HG02610 (cell line): ENCODE measurements around the gene TMEM184C.
A peak's percentile ranks its signal among the peaks of the same experiment; 100 is the strongest.

ENCODE experiments used
- ATAC-seq: cut with Tn5 transposase; IDR thresholded peaks from one replicate; pipeline ENCODE4 v1.9.1; 2021; ENCODE audit warnings: mild to moderate bottlenecking, moderate library complexity; ENCODE audit not compliant: unreplicated experiment

TMEM184C gene

DNA sequence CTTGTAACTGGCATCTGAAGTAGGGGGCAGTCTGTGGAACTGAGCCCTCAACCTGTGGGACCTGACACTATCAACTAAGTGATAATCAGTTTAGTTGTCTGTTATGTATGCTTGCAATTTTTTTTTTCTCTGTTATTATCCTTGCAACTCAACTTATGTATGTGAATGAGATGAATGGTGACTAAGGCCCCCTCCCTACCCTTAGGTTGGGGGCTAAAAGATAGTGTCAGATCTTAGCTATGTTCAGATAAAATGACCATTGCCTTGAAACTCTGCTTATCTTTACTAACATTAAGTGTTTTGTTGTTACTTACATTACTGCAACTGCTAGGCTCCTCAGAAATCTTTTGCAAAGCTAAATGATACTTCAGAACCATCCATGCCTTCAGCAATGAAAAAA, 31.5 kb downstream of the TMEM184C start:
- no peak for ATAC-seq

DNA sequence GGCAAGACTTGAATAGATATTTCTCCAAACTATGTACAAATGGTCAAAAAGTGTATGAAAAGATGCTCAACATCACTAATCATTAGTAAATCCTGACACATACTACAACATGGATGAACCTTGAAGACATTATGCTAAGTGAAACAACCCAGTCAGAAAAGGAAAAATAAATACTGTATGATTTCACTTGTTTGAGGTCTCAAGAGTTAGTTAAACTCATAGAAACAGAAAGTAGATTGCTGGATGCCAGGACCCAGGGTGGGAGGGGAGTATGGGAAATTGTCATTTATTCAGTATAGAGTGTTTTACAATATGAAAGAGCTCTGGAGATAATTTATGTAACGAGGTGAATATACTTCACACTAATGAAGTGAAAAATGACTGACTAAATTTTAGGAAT, 34.4 kb downstream of the TMEM184C start:
- ATAC-seq: peak; percentile 77

DNA sequence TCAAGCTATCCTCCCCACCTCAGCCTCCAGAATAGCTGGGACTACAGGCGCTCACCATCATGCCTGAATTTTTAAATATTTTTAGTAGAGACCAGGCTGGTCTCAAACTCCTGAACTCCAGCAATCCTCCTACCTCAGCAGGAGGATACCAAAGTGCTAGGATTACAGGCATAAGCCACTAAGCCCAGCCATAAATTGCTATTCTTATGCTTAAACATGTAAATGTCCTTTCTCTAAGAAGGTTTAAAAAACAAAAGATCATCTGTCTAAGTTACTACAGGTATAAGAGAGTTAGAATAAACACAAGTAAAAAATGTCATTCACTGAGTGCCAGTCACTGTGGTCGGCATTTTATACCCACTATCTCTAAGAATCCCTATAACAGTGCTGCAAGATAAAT, 38.4 kb downstream of the TMEM184C start:
- ATAC-seq: no peak

DNA sequence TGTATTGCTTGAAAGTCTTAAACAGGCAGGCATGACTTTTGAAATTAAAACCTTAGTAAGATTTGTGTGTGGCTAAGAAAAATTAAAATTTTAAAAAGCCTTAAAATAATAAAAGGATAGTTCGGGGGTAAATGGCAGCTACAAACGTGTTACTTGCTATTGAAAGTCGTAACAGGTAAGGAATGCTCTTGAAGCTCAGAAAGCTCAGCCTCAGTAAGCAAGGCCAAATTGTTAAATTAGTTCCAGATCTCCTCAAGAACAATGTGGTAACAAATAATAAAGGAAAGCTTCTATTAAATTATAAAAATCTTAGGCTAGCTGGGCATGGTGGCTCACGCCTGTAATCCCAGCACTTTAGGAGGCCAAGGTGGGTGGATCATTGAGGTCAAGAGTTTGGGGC, 41.3 kb downstream of the TMEM184C start:
- no peak for ATAC-seq

DNA sequence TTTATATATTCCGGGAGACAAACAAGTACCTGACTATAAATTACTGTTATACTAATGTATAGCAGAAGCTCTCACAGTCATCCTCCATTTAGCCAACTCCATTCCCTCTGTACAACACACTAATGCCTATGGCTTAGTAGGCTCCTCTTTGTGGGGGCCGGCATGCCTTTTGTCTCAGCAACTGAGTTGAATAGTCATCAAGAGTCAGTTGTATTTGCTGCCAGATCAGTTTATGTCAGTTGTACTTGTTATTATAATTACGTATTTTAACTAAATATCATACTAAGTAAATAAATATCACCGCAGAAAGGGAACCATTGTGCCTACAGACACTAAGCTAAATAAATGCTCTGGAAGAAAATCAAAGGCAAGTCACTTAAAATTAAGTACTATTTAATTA, 56.9 kb downstream of the TMEM184C start:
- ATAC-seq: no peak

DNA sequence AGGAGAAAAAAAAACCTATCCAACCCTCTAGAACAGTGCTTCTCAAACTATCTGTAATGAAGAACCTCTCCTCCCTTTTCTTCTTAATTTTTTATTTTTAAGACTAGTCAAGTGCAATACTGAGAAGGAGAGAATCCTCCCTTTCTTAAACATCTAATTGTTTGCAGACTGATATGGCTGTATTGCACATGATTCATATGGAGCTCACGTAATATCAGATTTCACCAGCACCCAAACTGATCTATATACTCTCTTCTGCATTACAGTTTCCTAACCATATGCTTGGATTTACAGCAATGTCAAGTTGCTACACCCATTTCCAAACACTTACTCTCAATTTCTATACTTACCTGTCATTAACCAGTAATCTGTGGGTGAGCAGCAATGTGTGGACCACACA, 57.3 kb downstream of the TMEM184C start:
- no peak for ATAC-seq

- no peak for ATAC-seq
Observed at GRCh38 chr4:147678106-147678505, 60.9 kb downstream of the TMEM184C start.

DNA sequence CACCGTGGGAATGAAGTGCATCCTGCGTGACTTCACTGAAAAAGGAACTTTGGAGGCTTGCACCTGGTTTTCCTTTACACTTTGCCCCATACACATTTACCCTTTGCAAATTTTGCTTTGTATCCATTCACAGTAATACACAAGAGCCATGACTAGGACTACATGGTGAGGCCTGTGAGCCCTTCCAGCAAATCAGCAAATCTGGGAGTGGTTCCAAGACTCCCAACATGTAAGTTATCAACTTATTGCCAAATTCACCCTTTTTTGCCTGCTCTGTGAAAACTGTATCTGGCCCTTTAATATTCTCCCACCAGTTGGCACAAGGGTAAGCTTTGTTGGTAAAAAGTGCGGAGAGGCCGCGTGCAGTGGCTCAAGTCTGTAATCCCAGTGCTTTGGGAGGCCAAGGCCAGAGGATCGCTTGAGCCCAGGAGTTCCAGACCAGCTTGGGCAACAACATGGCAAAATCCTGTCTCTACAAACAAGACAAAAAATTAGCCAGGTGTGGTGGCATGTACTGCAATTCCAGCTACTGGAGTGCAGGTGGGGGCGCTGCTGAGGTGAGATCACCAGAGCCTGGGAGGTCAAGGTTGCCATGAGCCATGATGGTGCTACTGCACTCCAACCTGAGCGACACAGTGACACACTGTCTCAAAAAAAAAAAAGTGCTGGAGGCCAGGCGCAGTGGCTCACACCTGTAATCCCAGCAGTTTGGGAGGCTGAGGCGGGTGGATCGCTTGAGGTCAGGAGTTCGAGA, 61.8 kb downstream of the TMEM184C start:
- no peak for ATAC-seq

GRCh38 chr4:147682755-147683154, 65.6 kb downstream of the TMEM184C start:
- ATAC-seq: no peak

- no peak for ATAC-seq
Observed at GRCh38 chr4:147683188-147683591, 66.0 kb downstream of the TMEM184C start.

- peak; percentile 100 for ATAC-seq
Observed at GRCh38 chr4:147683717-147684700, 66.8 kb downstream of the TMEM184C start, which contains the start of gene PRMT9. Gene PRMT9, minus strand, starts transcription at chr4:147684163. Its CDS starts 176 bp downstream, at chr4:147683987.

DNA sequence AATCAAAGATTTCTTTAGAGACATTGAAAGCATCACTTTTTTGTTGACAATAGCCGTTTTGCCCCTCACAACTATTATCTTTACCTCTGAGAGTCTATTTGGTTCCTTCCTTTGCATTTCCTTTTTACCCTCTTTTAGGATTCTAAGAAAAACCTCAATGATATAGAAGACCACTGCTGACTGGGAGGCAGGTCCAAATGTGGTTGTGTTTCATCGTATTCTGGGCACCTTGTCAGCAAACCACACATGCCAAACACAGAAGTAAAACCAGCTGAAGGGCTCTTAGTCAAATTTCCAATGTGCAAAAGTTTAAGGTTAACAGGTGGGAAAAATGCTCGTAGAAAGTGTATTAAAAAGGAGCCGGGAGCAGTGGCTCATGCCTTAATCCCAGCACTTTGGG, 71.9 kb downstream of the TMEM184C start:
- ATAC-seq: no peak

DNA sequence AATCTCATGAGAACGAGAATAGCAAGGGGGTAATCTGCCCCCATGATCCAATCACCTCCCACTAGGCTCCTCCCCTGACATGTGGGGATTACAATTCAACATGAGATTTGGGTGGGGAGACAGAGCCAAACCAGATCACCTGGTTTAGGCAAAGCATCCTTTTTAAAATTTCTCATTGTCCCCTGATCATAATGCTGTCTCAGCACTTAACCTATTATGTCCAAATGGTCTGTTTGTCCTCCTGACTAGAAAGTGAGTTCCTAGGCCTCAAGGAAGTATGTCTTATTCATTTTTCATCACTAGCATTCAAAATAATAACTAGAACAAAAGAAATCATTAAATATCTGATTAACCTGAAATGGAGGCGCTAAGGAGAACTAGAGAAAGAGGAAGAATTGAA, 74.6 kb downstream of the TMEM184C start:
- no peak for ATAC-seq

DNA sequence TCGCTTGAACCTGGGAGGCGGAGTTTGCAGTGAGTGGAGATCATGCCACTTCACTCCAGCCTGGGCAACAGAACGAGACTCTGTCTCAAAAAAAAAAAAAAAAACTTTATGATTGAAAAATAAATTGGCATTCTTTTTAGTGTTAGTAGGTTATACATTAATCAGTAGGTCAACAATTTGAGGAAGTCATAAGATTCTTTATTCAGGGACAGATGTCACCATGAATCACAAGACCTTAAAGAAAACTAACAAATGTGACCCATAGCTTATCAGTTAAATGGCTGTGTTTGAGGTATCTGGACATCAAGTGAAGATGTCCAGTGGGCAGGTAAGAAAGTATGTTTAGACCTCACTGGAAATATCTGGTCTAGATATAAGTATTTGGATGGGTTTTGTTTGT, 76.0 kb downstream of the TMEM184C start:
- ATAC-seq: no peak

- ATAC-seq: no peak
Observed at GRCh38 chr4:147696866-147697265, 79.7 kb downstream of the TMEM184C start.

DNA sequence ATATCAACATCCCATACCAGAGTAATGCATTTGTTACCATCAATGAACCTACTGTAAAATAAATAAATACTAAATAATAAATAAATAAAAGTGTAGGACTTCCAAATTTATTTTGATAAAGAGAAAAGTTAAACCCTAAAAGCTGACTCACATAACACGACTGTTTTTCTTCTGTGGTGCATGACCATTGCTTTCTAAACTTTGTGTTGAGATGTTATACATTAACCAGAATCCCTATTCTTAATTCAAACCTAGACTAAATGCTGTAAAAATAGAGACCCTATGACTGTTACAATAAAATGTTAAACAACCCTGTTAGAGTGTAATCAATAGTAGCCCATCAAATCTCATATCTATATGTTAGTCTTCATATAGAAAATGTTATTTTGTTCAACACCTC, 87.6 kb downstream of the TMEM184C start:
- no peak for ATAC-seq

GRCh38 chr4:147707892-147708672, 90.9 kb downstream of the TMEM184C start:
- ATAC-seq: peak; percentile 72

GRCh38 chr4:147709999-147710398, 92.8 kb downstream of the TMEM184C start:
- ATAC-seq: no peak

- ATAC-seq: no peak
Observed at GRCh38 chr4:147714575-147715401, 97.6 kb downstream of the TMEM184C start.

- peak; percentile 91 for ATAC-seq
Observed at GRCh38 chr4:147717878-147718277, 100.7 kb downstream of the TMEM184C start.
